HG03432 (cell line): ENCODE measurements around the gene ATP6V0C.
"Not testable (repeated sequence)": the region's sequence is repeated elsewhere in the genome, so short reads cannot be mapped to it uniquely, and the experiment has no call there.

ENCODE experiments used
- ATAC-seq: cut with Tn5 transposase; IDR thresholded peaks from one replicate; pipeline ENCODE4 v1.9.1; 2021; ENCODE audit warnings: mild to moderate bottlenecking, moderate library complexity; ENCODE audit not compliant: unreplicated experiment

The ATP6V0C gene

GRCh38 chr16:2527071-2527783 lies 13.5 kb downstream of the ATP6V0C start:
- ATAC-seq, result no peak

DNA sequence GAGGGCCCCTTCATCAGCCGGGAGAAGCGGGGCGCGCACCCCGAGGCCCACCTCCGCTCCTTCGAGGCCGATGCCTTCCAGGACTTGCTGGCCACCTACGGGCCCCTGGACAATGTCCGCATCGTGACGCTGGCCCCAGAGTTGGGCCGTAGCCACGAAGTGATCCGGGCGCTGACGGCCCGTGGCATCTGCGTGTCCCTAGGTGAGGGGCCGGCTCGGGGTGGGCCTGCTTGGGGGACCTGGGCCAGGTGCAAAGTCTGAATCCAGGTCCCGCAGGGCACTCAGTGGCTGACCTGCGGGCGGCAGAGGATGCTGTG lies 14.0 kb downstream of the ATP6V0C start:
- no peak for ATAC-seq

DNA sequence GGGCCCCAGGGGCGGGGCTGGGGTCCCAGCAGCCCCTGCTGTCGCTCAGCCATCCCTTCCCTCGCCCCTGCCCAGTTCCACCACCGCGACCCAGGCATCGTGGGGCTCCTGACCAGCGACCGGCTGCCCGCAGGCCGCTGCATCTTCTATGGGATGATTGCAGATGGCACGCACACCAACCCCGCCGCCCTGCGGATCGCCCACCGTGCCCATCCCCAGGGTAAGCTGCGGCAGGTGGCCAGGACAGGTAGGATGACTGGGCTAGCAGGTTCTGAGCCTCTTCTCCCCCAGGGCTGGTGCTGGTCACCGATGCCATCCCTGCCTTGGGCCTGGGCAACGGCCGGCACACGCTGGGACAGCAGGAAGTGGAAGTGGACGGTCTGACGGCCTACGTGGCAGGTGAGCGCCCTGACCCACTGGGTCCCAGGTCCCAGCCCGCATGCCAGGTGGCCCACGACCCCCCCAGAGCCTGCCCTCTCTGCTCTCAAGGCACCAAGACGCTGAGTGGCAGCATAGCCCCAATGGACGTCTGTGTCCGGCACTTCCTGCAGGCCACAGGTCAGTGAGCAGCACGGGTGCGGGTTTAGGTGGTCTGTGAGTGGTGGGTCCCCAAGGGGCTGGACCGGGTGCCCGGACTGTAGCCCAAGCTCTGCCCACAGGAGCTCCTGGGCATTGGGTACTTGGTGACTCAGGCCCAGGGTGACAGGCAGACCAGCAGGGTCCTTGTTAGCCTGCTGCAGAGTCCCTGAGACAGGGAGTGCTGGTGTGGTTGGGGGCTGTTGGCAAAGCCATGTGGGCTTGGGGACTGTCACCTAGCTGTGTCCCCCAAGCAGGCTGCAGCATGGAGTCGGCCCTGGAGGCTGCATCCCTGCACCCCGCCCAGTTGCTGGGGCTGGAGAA lies 14.7 kb downstream of the ATP6V0C start:
- ATAC-seq, result no peak

- ATAC-seq, result no peak
These were observed 15.5 kb downstream of the ATP6V0C start for GRCh38 chr16:2529061-2529931.

DNA sequence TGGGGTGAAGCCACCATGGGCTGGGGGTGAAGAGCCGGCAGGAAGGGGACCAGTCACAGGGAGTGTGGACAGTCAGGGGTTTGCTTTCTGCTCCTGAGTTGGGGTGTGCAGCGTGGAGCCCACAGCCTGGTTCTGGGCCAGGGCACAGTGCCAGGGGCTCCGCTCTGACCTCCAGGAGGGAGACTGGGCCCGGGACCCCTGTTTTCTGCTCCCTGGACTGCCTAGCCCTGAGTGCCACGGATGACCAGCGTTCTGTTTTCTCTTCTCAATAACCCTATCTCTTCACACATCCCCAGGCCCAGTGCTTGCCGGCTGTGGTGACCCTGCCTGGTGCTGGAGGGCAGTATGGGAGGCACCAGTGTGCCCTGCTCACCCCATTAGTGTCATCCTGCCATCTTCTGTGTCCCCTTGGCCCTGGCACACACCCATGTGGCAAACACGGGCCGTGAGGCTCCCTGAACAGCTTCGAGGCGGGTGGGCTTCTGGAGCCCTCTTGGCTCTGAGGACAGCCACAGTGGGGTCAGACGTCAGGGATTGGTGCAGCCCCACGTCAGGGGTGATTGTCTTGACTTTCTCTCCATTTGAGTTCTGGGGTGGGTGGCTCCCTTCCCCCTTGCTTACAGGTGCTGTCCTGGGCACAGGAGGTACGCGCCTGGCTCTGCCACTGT lies 16.3 kb downstream of the ATP6V0C start:
- ATAC-seq, result no peak

GRCh38 chr16:2530629-2531318 lies 17.0 kb downstream of the ATP6V0C start:
- ATAC-seq, result no peak

- ATAC-seq, result no peak
These were observed 17.6 kb downstream of the ATP6V0C start, which contains the start of gene CEMP1 for GRCh38 chr16:2531371-2531695. Gene CEMP1, minus strand, starts transcription at chr16:2531408. Its CDS starts 335 bp downstream, at chr16:2531073.

DNA sequence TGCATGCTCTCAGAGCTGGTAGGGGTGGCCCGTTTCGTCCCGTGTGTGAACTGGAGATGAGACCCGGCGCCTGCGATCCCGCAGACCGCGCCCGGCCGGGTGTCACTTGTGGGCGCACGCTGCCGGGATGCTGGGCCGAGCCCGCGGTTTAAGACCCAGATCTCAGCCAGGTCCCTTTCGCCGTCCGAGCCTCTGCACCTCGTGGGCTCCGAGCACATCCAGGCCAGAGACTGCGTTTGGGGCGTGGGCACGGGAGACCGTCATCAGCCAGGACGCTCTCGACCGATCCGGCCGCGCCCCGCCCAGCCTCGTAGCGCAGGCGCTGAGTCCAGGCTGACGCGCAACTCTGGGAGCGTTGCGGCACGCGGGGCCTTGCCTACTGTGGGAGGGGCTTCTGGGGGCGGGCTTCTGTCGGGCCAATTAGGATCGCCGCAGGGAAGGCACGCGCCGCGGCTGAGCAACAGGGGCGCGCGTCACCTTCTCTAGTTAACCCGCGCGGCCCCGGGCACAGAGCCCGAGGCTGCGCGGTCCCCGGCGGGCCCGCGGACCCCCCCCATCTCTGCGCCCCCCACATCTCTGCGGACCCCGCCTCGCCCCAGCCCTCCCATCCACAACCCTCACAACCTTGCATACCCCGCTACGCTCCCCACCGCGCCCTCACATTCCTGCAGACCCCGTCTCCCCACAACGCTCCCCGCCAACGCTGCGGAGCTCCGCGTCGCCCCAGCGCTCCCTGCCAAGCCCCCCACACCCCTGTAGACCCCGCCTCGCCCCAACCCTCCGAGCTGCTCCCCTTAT lies 18.1 kb downstream of the ATP6V0C start:
- peak; percentile 83 for ATAC-seq

GRCh38 chr16:2532494-2533141 lies 18.9 kb downstream of the ATP6V0C start:
- no peak for ATAC-seq

GRCh38 chr16:2533142-2533755 lies 19.5 kb downstream of the ATP6V0C start:
- ATAC-seq, result not testable (repeated sequence)

GRCh38 chr16:2533912-2534311 lies 20.2 kb downstream of the ATP6V0C start:
- no peak for ATAC-seq

DNA sequence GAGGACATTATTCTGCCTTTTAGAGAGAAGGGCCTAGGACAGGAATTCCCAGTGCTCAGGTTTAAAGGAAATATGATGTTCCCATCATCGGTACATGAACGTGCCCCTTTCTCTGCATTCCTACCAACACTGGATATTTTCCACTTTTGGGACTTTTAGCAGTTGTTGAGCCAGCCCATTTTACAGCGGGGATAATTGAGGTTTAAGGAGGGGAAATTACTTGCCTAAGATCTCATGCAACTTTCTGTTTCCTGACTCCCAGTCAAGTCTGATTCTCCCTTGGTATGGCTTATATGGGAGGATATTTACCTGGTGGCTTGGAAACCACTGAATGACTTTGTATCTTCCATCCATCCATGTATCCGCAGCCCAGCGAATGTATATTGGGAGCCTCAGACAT lies 20.6 kb downstream of the ATP6V0C start:
- not testable (repeated sequence) for ATAC-seq

GRCh38 chr16:2535625-2536013 lies 21.9 kb downstream of the ATP6V0C start:
- no peak for ATAC-seq

DNA sequence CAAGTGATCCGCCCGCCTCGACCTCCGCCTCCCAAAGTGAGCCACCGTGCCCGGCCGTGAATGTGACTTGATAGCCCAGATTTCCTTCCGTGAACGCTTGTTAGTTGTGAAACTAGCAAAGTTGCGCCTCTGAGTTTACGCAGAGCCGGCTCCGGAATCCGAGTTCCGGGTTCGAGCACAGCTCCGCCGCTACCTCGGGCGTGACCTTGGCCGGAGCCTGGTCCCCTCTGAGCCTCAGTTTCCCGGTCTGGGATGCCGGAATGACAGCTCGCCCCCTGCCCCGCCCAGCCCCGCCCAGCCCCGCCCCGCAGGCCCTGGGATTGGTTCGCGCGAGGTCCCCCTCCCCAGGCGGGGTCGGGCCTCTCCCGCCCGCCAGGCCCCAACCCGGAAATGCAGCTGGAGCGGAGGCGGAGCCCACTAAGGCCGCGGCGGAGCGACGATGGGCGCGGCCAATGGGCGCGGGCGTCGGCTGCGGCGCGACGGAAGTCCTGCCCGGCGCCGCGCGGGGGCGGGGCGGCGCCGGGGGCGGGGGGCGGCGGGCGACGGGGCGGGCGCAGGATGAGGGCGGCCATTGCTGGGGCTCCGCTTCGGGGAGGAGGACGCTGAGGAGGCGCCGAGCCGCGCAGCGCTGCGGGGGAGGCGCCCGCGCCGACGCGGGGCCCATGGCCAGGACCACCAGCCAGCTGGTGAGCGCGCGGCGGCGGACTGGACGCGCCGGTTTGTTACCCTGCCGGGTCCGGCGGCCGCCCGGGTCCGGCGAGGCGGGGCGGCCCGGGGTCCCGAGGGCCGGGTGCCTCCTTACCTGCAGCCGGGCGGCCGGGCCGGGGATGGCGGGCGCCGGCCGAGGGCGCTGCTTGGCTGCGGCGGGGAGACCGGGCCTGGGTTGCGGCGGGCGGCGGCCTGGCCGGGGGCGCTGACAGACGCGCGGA lies 24.0 kb downstream of the ATP6V0C start, which contains the start of gene PDPK1:
Gene PDPK1, plus strand, starts transcription at position 571 of the 929 bp plus-strand sequence. Its CDS starts 92 bp downstream, at position 663.
- peak; percentile 81 for ATAC-seq

- not testable (repeated sequence) for ATAC-seq
These were observed 25.6 kb downstream of the ATP6V0C start for GRCh38 chr16:2539192-2539844.

GRCh38 chr16:2539845-2540458 lies 26.2 kb downstream of the ATP6V0C start:
- not testable (repeated sequence) for ATAC-seq
